ENCODE measurements around the gene TEC. TPM values are rescaled to one million over a fixed set of nuclear protein-coding genes. Genes with fewer than 3 reads are reported as not detected.

The TEC gene
- total and polyA plus RNA-seq, 12 donors: 1.4 to 8.0 (median 4.7) TPM

DNA sequence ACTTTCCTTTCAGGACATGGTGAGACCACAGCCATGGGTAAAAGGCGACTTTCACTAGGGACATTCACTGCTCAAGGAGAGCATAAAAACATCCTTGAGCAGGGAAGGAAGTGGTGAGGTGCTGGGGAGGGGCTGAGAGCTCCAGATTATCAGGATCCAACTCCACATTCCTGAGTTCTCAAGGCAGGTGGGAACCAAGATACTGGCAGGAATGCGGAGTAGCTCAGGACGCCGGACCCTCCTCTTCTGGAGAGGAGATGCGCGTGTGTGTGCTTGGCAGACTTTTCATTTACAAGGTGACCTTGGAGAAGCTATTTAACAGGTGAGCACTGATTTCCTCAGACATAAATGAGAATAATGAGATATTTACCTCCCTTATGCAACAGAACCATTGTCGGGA lies 94.3 kb downstream of the TEC start:
- H3K36me3 ChIP-seq (replicated peaks in 1 of 2): no peaks in the 10 kb centered on the region
- no peak for TF ChIP-seq POLR2A (IDR thresholded peaks at IDR 0.05)
- TF ChIP-seq, protein P1, sequence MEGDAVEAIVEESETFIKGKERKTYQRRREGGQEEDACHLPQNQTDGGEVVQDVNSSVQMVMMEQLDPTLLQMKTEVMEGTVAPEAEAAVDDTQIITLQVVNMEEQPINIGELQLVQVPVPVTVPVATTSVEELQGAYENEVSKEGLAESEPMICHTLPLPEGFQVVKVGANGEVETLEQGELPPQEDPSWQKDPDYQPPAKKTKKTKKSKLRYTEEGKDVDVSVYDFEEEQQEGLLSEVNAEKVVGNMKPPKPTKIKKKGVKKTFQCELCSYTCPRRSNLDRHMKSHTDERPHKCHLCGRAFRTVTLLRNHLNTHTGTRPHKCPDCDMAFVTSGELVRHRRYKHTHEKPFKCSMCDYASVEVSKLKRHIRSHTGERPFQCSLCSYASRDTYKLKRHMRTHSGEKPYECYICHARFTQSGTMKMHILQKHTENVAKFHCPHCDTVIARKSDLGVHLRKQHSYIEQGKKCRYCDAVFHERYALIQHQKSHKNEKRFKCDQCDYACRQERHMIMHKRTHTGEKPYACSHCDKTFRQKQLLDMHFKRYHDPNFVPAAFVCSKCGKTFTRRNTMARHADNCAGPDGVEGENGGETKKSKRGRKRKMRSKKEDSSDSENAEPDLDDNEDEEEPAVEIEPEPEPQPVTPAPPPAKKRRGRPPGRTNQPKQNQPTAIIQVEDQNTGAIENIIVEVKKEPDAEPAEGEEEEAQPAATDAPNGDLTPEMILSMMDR (IDR thresholded peaks at IDR 0.05): no peak
- no peak for DNase-seq
- no peak overlapping the region for H3K27ac ChIP-seq
- H3K4me3 ChIP-seq: no peak overlapping the region
- intact Hi-C loops (cut with DNase I): no loop called here
- H3K27me3 ChIP-seq: no peaks in the 10 kb centered on the region
- 70 to 85% (median 74%) methylated on average over 7 of the region's 7 CpGs for WGBS, 4 donors
- no peaks in the 10 kb centered on the region for H3K9me3 ChIP-seq (replicated peaks in 1 of 3)
- H3K4me1 ChIP-seq (replicated peaks in 1 of 2): peaks cover 0 to 8% of the 10 kb centered on the region in 2 donors

DNA sequence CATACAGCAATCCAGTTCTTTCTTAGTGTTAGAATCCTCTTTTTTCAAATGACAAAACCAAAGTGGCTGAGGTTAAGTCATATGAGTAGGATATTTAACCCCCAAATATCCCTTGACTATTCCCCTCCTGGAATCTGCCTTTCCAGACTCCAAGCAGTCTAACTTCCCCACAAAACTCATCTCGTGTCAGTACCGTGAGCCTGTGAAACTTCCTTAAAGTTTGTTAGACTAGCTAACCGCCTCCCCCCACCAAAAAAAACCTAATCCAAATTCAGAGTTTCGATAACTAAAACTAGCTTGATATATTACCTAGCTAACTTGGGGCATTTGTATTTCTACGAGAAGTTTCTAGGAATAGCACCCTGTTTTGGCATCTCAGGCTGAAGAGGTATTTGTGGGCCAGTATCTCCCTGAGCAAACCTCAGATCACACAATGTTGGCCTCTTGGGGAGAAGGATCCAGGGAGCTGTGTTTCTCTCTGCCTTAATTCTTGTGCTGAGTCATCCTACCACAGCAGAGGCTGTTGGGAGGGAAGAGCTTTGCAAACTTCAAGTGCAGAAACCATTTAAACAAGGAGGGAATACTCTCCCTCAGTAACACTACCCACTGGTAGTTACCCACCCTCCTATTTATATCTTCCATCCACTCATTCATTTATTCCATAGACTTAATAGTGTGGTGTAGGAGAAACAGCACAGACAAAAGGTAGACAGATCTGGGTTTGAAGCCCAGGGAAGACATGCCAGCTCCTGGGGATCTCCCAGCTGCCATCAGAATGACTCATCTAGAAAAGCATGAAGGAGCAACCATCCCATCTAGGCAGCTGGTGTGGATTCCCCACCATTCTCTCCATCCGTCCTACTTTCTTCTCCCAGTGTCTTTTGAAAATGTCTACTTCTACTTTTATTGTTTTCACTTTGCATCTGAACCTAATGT lies 96.3 kb downstream of the TEC start:
- DNase-seq: peak in 2 of 7 donors; percentile 10 to 29
- TF ChIP-seq, protein P1 (IDR thresholded peaks at IDR 0.05): no peak
- no peak for TF ChIP-seq POLR2A (IDR thresholded peaks at IDR 0.05)
- H3K4me3 ChIP-seq: no peak overlapping the region
- H3K4me1 ChIP-seq (replicated peaks in 1 of 2): peaks cover 0 to 8% of the 10 kb centered on the region in 2 donors
- intact Hi-C loops (cut with DNase I): no loop called here
- H3K36me3 ChIP-seq (replicated peaks in 1 of 2): no peaks in the 10 kb centered on the region
- H3K27ac ChIP-seq: peak overlapping the region in 2 of 5 donors; percentile 15 to 27
- 73 to 81% (median 74%) methylated on average over 6 of the region's 6 CpGs for WGBS, 4 donors
- no peaks in the 10 kb centered on the region for H3K9me3 ChIP-seq (replicated peaks in 1 of 3)
- H3K27me3 ChIP-seq: no peaks in the 10 kb centered on the region

DNA sequence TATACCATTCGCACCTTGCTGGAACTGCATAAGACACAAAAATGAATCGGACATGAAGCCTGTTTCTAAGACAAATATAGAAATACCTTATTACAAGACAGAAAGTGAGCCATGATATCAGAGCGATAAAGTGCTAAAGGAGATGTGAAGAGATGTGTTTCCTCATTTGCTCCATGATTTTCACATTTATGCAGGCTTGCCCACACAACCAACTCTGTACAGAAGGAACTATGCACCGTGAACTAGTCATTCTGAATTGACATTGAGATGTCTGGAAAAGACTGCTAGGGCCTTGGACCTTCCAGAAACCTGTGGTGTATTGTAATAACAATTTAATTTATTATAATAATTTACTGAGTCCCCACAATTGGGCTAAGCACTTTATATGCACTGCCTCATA lies 97.0 kb downstream of the TEC start:
- Histone ChIP-seq H3K4me3 (no peak overlapping the region), H3K4me1 (replicated peaks in 1 of 2) (peaks cover 0 to 8% of the 10 kb centered on the region in 2 donors), H3K36me3 (replicated peaks in 1 of 2) (no peaks in the 10 kb centered on the region), H3K9me3 (replicated peaks in 1 of 3) (no peaks in the 10 kb centered on the region), H3K27ac (peak overlapping the region in 1 of 5 donors; percentile 15), H3K27me3 (no peaks in the 10 kb centered on the region)
- DNase-seq: no peak
- whole genome bisulfite sequencing, 4 donors: 68 to 93% (median 81%) methylated on average over 4 of the region's 4 CpGs
- intact Hi-C loops (cut with DNase I): no loop called here
- TF ChIP-seq POLR2A (IDR thresholded peaks at IDR 0.05): no peak
- TF ChIP-seq, protein P1 (IDR thresholded peaks at IDR 0.05): no peak

DNA sequence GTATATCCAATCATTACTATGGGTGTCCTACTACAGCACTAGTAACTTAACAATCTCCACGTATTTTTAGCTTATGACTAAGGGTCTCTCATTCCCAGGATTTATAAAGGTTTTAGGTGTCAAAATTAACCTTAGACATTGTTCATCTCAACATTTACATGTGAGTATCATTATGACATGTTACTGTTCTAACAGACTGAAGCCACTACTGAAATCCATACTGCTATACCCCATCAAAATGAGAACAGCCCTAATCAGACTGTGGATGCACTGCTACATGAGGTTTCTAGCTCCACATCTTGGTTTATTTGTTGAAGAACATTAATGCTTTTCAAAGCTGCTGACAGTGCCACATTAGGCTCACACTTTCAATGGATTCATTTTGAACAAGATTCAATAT lies 100.0 kb downstream of the TEC start:
- 44 to 75% (median 60%) methylated on average over 1 of the region's 1 CpG for WGBS, 4 donors
- H3K36me3 ChIP-seq (replicated peaks in 1 of 2): no peaks in the 10 kb centered on the region
- H3K9me3 ChIP-seq (replicated peaks in 1 of 3): no peaks in the 10 kb centered on the region
- no peak overlapping the region for H3K27ac ChIP-seq
- H3K4me3 ChIP-seq: no peak overlapping the region
- no peak for DNase-seq
- intact Hi-C loops (cut with DNase I): no loop called here
- no peaks in the 10 kb centered on the region for H3K27me3 ChIP-seq
- H3K4me1 ChIP-seq (replicated peaks in 1 of 2): peaks cover 0 to 8% of the 10 kb centered on the region in 2 donors
- TF ChIP-seq POLR2A (IDR thresholded peaks at IDR 0.05): no peak
- TF ChIP-seq, protein P1 (IDR thresholded peaks at IDR 0.05): no peak
